ENCODE results near the gene C1QTNF9B.
"Not testable (repeated sequence)": the region's sequence is repeated elsewhere in the genome, so short reads cannot be mapped to it uniquely, and the experiment has no call there.

The C1QTNF9B gene

DNA sequence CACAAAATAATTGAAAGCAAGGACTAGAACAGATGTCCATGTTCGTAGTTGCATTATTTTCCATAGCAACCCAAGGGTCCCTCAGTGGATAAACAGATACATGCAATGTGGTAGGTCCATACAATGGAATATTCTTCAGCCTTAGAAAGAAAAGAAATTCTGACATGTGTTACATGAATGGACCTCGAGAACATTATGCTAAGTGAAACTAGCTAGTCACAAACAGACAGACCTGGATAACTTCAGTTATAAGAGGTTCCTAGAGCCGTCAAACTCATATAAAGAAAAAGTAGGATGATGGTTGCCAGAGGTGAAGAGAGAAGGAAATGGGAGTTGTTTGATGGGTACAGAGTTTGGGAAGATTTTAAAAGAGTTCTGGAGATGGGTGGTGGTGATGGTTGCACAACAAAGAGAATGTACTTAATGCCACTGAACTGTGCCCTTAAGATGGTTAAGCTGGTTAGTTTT is at the start of gene C1QTNF9B:
Gene C1QTNF9B (minus strand): TSS at position 51 of the 468 bp plus-strand sequence.
- DNase-seq, result not testable (repeated sequence)

DNA sequence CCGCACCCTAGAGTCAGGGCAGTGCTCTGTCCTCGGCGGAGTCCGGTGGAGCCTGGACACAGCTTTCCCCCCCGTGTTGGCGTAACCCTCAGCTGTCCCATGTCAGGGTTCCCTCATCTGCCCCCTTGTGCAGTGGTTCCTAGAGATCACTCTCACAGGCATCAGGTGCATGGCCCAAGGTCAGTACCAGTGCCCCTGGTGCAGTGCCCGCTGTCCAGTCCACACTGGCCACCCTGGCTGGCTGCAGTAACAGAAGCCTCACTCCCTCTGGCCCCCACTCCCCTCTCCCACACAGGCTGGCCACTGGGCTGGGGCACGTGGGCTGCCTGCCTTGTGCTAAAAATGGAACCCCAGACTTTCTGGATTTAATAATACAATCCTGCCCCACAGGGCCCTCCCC is 49.6 kb upstream of the C1QTNF9B start:
- DNase-seq, result no peak

DNA sequence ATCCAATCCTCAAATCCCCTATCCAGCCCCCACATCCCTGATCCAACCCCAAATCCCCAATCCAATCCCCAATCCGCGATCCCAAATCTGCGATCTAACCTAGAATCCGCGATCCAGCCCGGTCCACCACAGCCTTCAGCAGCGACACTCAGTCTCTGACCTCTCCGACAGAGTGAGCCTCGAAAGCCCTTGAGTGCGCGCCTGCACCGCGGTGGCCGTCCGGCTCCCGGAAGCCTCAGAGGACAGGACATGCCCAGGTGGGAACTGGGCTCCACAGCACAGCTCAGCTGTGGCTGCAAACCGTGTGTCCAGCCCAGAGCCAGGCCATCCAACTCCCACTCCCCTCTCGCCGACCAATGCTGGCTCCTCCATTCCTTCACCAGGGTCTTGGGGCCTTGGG is 48.8 kb upstream of the C1QTNF9B start:
- no peak for DNase-seq

DNA sequence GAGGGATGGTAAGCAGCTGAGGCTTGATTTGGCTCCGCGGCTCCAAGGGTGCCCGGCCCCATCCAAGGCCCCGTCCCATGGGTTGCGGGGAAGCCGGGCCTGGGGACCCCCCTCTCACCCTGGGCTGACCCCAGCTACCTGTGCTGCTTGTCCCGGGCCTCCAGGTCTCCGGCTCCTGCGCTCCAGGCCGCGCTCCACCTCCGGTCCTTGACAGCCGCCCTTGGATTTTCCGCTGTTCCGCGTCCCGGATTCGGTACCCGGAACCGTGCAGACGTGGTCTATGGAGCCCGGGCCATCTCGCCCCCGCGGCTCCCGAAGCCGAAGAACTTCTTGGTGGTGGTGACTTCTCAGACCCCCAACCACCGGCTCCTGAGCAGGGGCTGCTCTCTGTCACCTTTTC is 48.3 kb upstream of the C1QTNF9B start:
- no peak for DNase-seq

DNA sequence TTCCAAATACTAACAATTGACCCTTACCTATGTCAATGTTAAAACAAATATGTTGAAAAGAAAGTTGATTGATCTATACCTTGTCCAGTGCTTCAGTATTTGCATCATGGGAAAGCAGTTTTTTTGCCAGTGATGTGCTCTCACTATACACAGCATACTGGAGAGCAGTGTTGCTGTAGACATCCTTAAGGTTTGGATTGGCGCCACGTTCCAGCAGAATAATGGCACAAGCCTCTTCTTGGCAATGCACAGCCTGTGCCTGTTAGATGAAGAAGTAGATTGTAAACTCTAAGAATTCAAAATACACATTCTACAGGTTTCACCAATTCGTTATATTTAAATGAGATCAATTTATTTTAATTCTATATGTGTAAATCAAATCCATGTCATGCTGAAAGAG is 43.9 kb upstream of the C1QTNF9B start:
- DNase-seq, result no peak

DNA sequence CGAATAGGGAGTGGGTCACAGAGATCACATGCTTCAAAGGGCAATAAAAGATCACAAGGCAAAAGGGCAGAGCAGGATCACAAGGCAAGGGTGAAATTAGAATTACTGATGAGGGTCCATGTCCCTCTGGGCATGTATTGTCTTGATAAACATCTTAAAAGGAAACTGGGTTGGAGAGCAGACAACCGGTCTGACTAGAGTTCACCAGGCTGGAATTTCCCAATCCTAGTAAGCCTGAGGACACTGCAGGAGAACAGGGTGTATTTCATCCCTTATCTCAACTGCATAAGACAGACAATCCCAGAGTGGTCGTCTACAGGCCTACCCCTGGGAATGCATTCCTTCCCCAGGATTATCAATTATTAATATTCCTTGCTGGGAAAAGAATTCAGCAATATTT is 42.4 kb upstream of the C1QTNF9B start:
- DNase-seq, result not testable (repeated sequence)

DNA sequence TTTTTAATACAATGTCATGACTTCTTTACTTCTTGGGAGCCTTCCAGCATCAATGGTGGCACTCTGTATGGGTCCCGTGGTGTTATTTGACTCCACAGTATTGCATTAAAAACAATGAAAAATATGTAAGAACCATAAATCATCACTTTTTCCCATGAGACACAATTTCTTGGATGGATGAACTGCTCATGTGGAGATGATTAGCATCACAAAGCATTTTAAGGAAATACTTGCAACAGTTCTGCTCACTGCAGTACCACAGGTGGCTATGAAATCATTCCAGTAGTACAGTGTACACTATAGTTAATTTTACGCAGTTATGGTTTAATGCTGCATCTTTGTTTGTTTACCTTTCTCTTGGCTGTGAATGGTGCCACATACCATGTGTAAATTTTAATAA is 37.2 kb upstream of the C1QTNF9B start:
- no peak for DNase-seq

DNA sequence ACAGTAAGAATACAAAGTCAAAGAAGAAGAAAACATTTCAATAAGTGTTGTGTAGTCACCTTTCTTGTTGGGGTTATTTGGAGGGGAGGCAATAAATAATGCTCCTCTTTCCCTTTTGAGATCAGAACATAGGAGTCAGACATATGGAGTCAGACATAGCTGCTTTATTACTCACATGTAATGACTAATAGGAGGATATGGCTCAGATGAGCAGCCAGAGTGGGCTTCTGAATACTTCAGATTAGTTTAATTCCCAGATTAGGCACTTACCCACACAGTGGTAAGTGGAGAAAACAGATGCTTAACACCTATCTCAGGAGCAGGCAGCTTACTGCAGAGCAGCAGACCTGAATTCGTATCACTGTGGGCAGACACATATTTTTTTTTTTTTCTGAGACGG is 31.7 kb upstream of the C1QTNF9B start:
- no peak for DNase-seq

DNA sequence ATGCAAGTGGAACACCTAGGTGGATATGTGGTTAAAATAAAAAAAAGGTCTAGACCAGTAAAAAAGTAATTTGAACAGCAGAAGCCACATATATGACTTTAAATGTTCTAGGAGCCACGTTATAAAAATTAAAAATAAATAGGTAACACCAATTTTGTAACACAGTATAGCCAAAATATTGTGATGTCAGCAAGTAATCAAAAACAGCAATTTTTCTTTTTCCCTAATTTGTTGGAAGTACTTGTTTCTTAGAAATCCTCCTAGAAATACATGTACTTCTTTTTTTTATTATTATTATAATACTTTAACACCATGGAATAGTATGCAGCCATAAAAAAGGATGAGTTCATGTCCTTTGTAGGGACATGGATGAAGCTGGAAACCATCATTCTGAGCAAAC is 25.7 kb upstream of the C1QTNF9B start:
- DNase-seq, result no peak

DNA sequence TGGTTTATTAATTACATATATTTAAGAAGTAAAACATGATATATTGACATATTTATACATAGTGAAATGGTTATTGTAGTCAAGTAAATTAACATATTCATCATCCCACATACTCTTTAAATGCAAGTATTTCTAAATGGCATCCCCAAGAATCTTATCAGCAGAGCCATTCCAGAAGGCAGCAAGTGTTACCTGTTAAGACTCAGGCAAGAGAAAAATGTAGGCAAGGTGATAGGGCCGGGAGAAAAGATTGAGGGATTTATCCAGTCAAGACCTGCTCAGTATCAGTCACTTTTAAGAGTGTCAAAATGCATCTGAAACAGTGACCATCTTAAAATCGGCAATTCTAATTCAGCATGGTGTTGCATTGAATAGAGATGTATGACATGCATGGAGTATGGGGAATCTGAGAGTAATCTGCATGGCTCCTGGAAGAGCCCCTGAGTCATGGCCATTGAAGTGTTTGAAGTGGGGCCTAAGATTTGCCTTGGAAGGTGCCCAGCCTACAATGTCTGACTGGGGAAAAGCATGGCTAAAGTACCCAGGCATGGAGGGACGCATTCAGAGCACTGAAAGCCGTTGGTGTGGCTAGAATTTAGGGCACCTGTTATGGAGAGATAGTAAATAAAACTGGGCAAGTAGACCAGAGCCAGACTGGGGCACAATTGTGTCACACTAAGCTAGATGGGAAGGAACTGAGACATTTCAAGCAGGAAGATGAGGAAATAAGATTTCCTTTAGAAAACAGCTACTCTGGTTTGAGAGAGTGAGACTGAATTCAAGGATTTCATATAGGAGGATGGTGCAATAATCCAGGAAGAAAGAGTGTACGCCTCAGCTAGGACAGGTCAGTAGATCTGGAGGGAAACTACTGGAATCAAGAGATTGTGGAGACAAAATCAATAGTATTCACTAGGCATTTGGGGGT is 25.0 kb upstream of the C1QTNF9B start:
- DNase-seq, result no peak

DNA sequence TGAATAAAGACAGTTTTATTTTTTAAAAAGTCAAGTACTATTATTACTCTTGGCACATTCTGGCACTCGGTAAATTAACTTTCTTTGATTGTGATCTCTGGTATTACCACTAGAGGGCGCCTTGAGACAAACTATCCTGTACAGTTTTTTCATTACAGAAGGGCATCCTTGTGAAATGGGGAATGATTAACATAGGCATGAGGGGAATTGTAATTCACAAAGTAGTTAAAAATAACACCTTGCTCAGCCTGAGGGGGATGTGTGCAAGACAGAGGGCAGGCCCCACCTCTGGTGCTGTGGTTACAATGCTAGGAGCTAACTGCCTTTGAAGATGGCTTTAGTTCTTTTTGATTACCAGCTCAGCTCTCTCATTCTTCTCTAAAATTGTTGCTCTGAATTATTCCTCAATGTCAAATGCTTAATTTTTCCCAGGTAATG is 24.2 kb upstream of the C1QTNF9B start:
- no peak for DNase-seq

DNA sequence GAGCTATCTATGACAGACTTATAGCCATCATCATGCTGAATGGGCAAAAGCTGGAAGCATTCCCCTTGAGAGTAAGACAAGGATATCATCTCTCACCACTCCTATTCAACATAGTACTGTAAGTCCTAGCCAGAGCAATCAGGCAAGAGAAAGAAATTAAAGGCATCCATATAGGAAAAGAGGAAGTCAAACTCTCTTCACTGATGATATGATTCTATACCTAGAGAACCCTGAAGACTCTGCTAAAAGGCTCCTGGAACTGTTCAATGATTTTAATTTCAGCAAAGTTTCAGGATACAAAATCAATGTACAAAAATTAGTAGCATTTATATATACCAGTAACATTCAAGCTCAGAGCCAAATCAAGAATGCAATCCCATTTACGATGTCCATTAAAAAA is 21.7 kb upstream of the C1QTNF9B start:
- no peak for DNase-seq

DNA sequence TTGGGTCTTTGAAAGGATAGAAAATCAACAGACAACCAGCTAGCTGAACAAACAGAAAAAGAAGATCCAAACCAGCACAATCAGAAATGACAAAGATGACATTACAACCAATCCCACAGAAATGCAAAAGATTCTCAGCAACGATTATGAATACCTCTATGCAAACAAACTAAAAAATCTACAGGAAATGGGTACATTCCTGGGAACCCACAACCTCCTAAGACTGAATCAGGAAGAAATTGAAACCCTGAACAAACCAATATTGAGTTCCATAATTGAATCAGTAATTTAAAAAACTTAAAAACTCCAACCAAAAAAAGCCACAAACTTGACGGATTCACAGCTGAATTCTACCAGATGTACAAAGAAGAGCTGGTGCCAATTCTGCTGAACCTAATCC is 20.9 kb upstream of the C1QTNF9B start:
- DNase-seq, result no peak

DNA sequence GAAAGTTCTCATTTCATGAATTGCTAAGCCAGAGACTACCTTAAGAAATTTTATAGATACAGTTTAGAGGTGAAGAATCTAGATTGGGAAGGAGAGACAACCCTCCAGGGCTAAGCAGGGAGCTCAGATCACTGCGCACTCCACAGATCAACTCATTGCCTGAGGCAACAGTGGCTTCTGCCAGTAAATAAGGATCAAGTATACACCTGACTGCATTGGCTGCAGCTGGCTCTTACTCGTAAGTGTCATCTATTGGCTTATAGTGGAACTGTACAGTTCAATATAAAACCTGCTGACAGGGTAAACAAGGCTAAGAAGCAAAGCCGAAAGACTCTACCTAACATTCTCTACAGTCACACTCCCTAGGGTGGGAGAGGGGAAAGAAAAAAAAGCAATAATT is 18.0 kb upstream of the C1QTNF9B start:
- peak; percentile 33 for DNase-seq

DNA sequence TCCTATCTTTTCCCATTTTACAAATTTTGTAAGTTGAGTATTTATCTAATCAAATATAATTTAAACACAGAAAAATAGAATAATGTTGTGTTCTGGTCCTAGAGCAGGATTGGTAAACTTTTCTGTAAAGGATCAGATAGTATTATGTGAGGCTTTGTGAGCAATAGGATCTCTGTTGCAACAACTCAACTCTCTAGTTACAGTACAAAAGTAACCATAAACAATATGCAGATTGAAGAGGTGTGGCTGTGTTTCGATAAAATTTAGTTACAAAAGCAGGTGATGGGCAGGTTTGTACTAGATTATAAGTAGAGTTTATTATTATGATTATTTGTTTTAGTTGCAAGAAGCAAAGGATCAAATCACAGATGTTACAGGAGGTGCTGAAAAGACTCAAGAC is 15.2 kb upstream of the C1QTNF9B start:
- no peak for DNase-seq

DNA sequence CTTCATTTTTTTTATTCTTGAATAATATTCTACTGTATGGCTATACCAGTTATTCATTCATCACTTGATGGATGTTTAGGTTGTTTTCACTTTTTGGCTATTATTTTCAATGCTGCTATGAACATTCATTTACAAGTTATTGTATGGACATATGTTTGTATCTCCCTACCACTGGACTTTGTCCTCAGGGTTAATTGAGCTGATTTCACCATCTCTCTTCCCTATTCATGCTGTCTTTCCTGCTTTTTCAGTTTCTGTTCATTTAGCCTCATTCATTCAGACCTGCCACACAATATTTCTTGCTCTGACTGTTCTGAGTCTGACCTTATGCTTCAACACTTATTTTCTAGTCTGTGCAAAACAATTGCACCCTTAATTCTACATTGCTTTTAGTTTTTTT is 12.3 kb upstream of the C1QTNF9B start:
- DNase-seq, result no peak

DNA sequence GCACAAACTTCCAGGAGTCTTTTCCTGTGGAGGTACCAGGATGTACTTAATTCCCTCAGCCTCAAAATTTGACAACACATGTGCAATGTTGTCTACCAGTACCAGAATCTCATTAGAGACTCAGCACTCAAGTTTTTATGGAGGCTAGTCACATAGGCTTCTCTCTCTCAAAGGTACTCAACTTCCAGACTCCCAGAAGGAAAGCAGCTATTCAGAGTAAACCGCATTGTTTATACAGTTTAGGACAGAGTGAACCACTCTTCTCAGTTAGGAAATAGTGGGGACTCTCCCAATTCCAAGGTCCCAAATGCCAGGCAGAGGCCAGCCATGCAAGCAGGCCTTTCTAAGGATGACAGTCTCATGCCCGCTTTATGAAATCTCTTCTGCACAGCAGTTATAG is 8.5 kb upstream of the C1QTNF9B start:
- no peak for DNase-seq

DNA sequence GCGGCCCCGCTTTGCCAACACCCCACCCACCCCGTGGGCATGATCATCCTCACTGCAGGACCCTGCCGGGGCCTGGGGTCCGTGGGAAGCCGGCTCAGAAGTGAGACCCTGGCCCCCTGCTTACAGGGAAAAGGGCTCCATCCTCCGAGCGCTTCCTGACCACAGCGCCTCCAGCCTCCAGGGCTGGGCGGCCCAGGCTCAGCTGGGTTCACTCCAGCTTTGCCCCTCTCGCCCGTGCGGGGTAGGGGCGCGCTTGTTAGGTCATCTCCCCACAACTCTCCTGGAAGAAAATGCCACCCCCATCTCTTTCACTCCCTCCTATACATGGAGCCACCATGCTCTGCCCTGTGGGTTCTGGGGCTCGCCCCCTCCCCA is 6.6 kb upstream of the C1QTNF9B start:
- DNase-seq, result no peak

DNA sequence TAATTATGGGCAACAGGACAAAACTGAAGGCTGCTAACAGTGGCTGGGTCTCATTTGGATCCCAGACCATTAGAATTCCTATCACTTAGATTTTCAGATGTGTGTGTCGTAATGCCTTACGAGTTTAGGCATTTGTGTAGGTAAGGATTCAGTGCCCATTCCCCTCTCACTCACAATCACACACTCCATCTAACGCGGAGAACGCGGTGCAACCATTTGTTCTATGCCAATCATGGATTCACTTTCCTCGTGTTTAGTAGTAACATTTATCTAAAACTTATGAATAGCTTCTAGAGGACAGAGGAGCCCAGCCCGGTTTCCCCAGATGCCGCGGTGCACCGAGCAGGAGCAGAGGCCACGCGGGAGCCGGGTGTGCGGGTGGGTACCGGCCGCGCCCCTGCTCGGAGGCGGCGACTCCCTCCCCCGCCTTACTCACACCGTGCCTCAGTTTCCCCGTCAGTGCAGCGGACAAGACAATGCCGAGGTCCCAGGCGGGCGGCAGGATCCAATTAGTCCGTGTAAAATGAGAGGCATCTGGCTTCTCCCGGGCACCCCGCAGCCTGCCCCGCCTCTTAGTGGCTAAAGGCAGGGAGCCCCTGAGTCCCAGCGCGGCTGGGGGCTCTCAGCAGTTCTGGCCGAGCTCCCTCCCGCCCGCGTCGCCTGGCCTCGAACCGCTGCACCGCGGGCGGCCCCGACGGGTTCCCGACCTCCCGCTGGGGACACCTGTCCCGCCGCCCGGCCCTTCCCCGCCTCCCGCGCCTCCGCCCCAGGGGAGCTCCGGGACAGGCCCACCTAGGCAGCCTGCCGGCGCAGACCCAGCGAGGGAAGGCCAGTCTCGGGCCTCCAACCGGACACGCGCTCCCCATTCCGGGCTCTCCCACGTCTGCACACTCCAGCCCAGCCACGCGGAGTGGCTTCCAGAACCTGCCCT is 5.9 kb upstream of the C1QTNF9B start:
- no peak for DNase-seq

DNA sequence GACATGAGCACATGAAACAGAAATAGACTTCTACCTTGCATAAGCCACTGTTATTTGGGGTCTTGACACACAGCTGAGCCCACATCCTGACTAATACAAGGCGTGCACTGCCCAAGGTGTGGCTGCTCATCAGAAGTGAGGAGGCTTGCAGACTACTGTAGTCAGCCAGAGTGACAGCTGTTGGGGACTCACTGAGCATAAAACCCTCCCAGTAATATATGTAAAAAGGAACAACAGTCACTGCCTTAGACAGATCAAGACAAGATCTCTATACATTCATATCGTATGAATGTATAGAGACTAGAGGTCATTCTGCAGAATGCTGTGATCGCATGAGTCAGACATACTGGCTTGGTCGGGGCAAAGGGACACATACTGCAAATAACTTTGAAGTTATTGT is 4.1 kb upstream of the C1QTNF9B start:
- DNase-seq, result no peak

DNA sequence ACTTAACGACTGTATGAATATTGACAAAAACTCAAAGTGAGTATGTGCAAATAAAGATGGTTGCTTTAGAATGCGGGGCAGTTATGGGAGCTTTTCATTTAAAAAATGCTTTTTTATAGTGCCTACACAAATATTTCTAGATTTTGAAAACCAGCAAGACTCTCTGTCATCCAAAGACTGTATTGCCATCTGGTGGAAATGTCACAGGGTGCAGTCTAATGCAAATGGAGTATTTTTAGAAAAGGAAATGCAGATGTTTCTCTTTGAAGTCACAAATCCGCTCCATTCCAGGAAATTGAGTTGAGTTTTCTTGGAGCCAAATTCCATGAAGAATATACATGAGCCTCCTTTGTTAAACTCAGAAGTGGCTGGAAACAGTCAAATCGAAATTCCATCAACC is 2.3 kb upstream of the C1QTNF9B start:
- DNase-seq, result no peak

DNA sequence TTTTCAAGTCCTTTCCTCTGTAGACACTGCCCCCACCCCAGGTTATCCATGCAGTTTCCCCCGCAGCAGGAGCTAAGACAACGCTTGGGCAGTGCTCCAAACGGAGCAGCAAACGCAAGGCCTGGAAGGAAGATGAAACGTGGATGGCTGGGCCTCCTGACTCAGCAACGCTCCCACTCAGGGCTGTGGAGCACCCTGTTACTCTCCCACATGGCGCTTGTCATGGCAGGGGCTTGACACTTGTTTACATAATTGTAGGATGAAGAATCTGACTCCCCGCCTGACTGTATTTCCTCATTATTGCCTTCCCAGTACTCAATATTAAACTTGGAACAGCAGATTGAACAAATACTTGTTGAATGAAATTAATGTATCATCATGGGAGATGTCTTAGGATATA is 799 bp upstream of the C1QTNF9B start:
- no peak for DNase-seq

DNA sequence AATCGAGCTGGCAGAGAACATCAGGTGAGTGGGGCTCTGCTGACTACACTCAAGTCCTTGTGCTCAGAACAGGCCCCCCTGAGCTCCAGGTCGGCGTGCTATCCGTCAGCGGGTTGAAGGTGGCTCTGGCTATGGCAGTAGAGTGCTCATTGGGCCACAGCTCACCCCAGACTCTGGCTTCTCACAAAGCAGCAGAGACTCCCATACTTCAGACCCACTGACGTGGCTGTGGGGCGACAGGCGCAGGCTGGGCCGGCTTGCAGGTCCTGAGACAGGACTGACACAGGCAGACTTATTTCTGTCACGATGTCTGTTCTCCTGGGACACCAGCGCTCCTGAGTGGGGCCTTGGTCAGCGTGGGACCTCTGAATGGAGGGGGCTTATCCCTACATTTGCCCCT is 2.6 kb downstream of the C1QTNF9B start:
- DNase-seq, result not testable (repeated sequence)

DNA sequence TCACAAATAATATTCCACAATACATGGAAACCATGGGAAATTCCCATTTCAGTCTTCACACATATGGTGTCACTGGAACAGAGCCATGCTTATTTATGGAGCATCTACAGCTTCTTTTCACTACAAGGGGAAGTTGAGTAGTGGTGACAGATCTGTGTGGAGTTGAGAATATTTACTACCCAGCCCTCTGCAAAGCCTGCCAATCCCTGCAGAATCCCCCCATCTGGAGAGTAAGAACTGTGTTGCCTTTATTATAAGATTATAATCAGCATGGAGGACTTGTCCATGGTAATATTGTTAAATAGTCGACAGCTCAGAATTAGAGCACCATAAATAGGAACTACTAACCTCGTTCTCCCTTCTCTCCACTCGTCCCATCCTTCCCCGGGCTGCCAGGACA is 3.5 kb downstream of the C1QTNF9B start:
- DNase-seq, result not testable (repeated sequence)
